Renal pelvis (tissue), 12 donors: ENCODE measurements around the gene RNF44. TPM values are rescaled to one million over a fixed set of nuclear protein-coding genes. Genes with fewer than 3 reads are reported as not detected.

Experiments
- DNase-seq: peaks from one replicate; pipeline ENCODE4 v3.0.0-alpha.2; 2013
- long read RNA-seq, 16 experiments: transcript quantifications; one replicate each; lab custom pipeline, GENCODE V29; 2026
- polyA plus RNA-seq, 3 donors: library from polyadenylated mRNA; unstranded; fragments of 120-200 nt; gene quantifications; one replicate each; pipeline ENCODE4 v1.2.1, GENCODE V29; 2013; ENCODE audit not compliant: insufficient read length in 3 of 3

RNF44 gene
- polyA plus RNA-seq = 10 to 100 TPM; 54.6 to 73.4 (median 64.7) TPM
- long read RNA-seq, donor 1, full-length matches to known transcripts = 3 of 14 reads
- long read RNA-seq, donor 1, partial matches to known transcripts = 11 of 14 reads
- long read RNA-seq, donor 1, other reads (novel, unspliced or antisense) = 0 of 14 reads
- long read RNA-seq, donor 2, full-length matches to known transcripts = 5 of 5 reads
- long read RNA-seq, donor 2, partial matches to known transcripts = 0 of 5 reads
- long read RNA-seq, donor 2, other reads (novel, unspliced or antisense) = 0 of 5 reads
- long read RNA-seq, donor 3, partial matches to known transcripts = 12 of 14 reads
- long read RNA-seq, donor 3, other reads (novel, unspliced or antisense) = 0 of 14 reads
- long read RNA-seq, donor 4, partial matches to known transcripts = 0 of 3 reads
- long read RNA-seq, donor 4, other reads (novel, unspliced or antisense) = 0 of 3 reads
- long read RNA-seq, donor 5, full-length matches to known transcripts = 2 of 2 reads
- long read RNA-seq, donor 5, partial matches to known transcripts = 0 of 2 reads
- long read RNA-seq, donor 5, other reads (novel, unspliced or antisense) = 0 of 2 reads
- long read RNA-seq, donor 6, full-length matches to known transcripts = 2 of 2 reads
- long read RNA-seq, donor 6, partial matches to known transcripts = 0 of 2 reads
- long read RNA-seq, donor 6, other reads (novel, unspliced or antisense) = 0 of 2 reads
- long read RNA-seq, donor 7, partial matches to known transcripts = 21 of 26 reads
- long read RNA-seq, donor 7, other reads (novel, unspliced or antisense) = 0 of 26 reads
- long read RNA-seq, donor 8, partial matches to known transcripts = 0 of 2 reads
- long read RNA-seq, donor 8, other reads (novel, unspliced or antisense) = 0 of 2 reads
- long read RNA-seq, donor 9, full-length matches to known transcripts = 1 of 7 reads
- long read RNA-seq, donor 9, partial matches to known transcripts = 6 of 7 reads
- long read RNA-seq, donor 9, other reads (novel, unspliced or antisense) = 0 of 7 reads
- long read RNA-seq, donor 10, partial matches to known transcripts = 10 of 12 reads
- long read RNA-seq, donor 10, other reads (novel, unspliced or antisense) = 0 of 12 reads
- long read RNA-seq, donor 11, partial matches to known transcripts = 11 of 14 reads
- long read RNA-seq, donor 11, other reads (novel, unspliced or antisense) = 0 of 14 reads
- long read RNA-seq, donor 12, full-length matches to known transcripts = 4 of 14 reads
- long read RNA-seq, donor 12, partial matches to known transcripts = 10 of 14 reads
- long read RNA-seq, donor 12, other reads (novel, unspliced or antisense) = 0 of 14 reads
- long read RNA-seq, donor 13, partial matches to known transcripts = 0 of 1 reads
- long read RNA-seq, donor 13, other reads (novel, unspliced or antisense) = 0 of 1 reads
- long read RNA-seq, donor 14, transcript RNF44-203 (2 exons, 785 nt) = major isoform, 5 of 73 reads
- long read RNA-seq, donor 14, partial matches to known transcripts = 64 of 73 reads
- long read RNA-seq, donor 14, other reads (novel, unspliced or antisense) = 0 of 73 reads
- long read RNA-seq, donor 15, partial matches to known transcripts = 0 of 6 reads
- long read RNA-seq, donor 15, other reads (novel, unspliced or antisense) = 0 of 6 reads
- long read RNA-seq, donor 16, partial matches to known transcripts = 0 of 2 reads
- long read RNA-seq, donor 16, other reads (novel, unspliced or antisense) = 0 of 2 reads

GRCh38 chr5:176536902-176537553 is at the start of gene RNF44:
Gene RNF44, minus strand, starts transcription at chr5:176537402. Its CDS starts 4,930 bp downstream, at chr5:176532472.
- peak; percentile 98 for DNase-seq

GRCh38 chr5:176583076-176583475 is 45.9 kb upstream of the RNF44 start:
- no peak for DNase-seq

- DNase-seq = no peak
Measured at GRCh38 chr5:176581361-176581760, 44.2 kb upstream of the RNF44 start.

GRCh38 chr5:176579323-176579722 is 42.1 kb upstream of the RNF44 start:
- DNase-seq = no peak

GRCh38 chr5:176578391-176578808 is 41.2 kb upstream of the RNF44 start:
- DNase-seq = peak; percentile 60

- peak; percentile 60 for DNase-seq
Measured at GRCh38 chr5:176577312-176578176, 40.3 kb upstream of the RNF44 start.

GRCh38 chr5:176575488-176576422 is 38.6 kb upstream of the RNF44 start:
- no peak for DNase-seq

- no peak for DNase-seq
Measured at GRCh38 chr5:176575066-176575465, 37.9 kb upstream of the RNF44 start.

- no peak for DNase-seq
Measured at GRCh38 chr5:176574297-176574591, 37.0 kb upstream of the RNF44 start.

GRCh38 chr5:176573564-176574296 is 36.5 kb upstream of the RNF44 start:
- peak; percentile 41 for DNase-seq

GRCh38 chr5:176570044-176570443 is 32.8 kb upstream of the RNF44 start:
- no peak for DNase-seq

- no peak for DNase-seq
Measured at GRCh38 chr5:176568657-176569056, 31.5 kb upstream of the RNF44 start.

- DNase-seq = no peak
Measured at GRCh38 chr5:176565760-176566288, 28.6 kb upstream of the RNF44 start.

GRCh38 chr5:176564002-176564401 is 26.8 kb upstream of the RNF44 start:
- no peak for DNase-seq

- no peak for DNase-seq
Measured at GRCh38 chr5:176562189-176562588, 25.0 kb upstream of the RNF44 start.

- no peak for DNase-seq
Measured at GRCh38 chr5:176561259-176561658, 24.1 kb upstream of the RNF44 start.

GRCh38 chr5:176560364-176560763 is 23.2 kb upstream of the RNF44 start:
- no peak for DNase-seq
